ENCODE measurements around the gene BRS3.
"Not testable (repeated sequence)": the region's sequence is repeated elsewhere in the genome, so short reads cannot be mapped to it uniquely, and the experiment has no call there.

- TF ChIP-seq CTCF (conservative IDR thresholded peaks at IDR 0.05; ENCODE audit: low read depth in 2 of 2); EZH2phosphoT487 (IDR thresholded peaks at IDR 0.05; ENCODE audit: unreplicated experiment); REST (IDR thresholded peaks at IDR 0.05; ENCODE audit: unreplicated experiment); POLR2AphosphoS5 (IDR thresholded peaks at IDR 0.05; ENCODE audit: low read depth); EZH2 (IDR thresholded peaks at IDR 0.05; ENCODE audit: low read depth, unreplicated experiment); NANOG (IDR thresholded peaks at IDR 0.05; ENCODE audit: borderline replicate concordance); CREB1 (CRISPR knock-in tag; IDR thresholded peaks at IDR 0.05; ENCODE audit: low read depth): not testable (repeated sequence)
Measured at GRCh38 chrX:136445674-136446073, 42.1 kb upstream of the BRS3 start.
